HAP-1 (cell line): ENCODE data around the gene SLMAP.
A peak's percentile ranks its signal among the peaks of the same experiment; 100 is the strongest.
"Not testable (repeated sequence)": the region's sequence is repeated elsewhere in the genome, so short reads cannot be mapped to it uniquely, and the experiment has no call there.

Experiments
- DNase-seq, 2 experiments: peaks; one replicate each; pipeline ENCODE4 v3.0.0-alpha.2; 2016 to 2020; ENCODE audit warnings: low spot score in 2 of 2
- H3K27me3 ChIP-seq: fragments of 250-450 bp; sonication (Bioruptor Pico); 2 replicates; pipeline ENCODE4 v1.5.1; 2020; ENCODE audit warnings: low read depth, mild to moderate bottlenecking, moderate library complexity
- H3K36me3 ChIP-seq: fragments of 250-450 bp; sonication (Bioruptor Pico); replicated peaks from 2 replicates; pipeline ENCODE4 v1.5.1; 2020; ENCODE audit warnings: mild to moderate bottlenecking
- H3K4me1 ChIP-seq: fragments of 250-450 bp; sonication (Bioruptor Pico); 2 replicates; pipeline ENCODE4 v1.5.1; 2020; ENCODE audit warnings: mild to moderate bottlenecking
- H3K4me3 ChIP-seq: fragments of 250-450 bp; sonication (Bioruptor Pico); 2 replicates; pipeline ENCODE4 v1.5.1; 2020; ENCODE audit warnings: mild to moderate bottlenecking, moderate library complexity
- H3K9me3 ChIP-seq: fragments of 250-450 bp; sonication (Bioruptor Pico); 2 replicates; pipeline ENCODE4 v1.5.1; 2020; ENCODE audit warnings: mild to moderate bottlenecking, moderate library complexity
- in situ Hi-C: fragments of 300-500 bp; cut with MboI; formaldehyde crosslinking; loops from 3 replicates; pipeline ENCODE4 v1.14.3; 2020; ENCODE audit warnings: low sequenced_read_pairs, inconsistent platforms, mixed read lengths

The SLMAP gene

GRCh38 chr3:57793737-57794187, 37.7 kb downstream of the SLMAP start:
- DNase-seq = no peak
- in situ Hi-C loops = no loop called here
- Histone ChIP-seq H3K4me3 (no peak overlapping the region), H3K9me3 (no peaks in the 10 kb centered on the region), H3K27me3 (no peaks in the 10 kb centered on the region), H3K36me3 (no peaks in the 10 kb centered on the region), H3K4me1 (no peaks in the 10 kb centered on the region; the same call in 1 of the 2 replicates)

- Histone ChIP-seq H3K4me1 (no peaks in the 10 kb centered on the region; the same call in 1 of the 2 replicates), H3K36me3 (no peaks in the 10 kb centered on the region), H3K27me3 (no peaks in the 10 kb centered on the region), H3K4me3 (no peak overlapping the region), H3K9me3 (no peaks in the 10 kb centered on the region)
- no peak for DNase-seq
- in situ Hi-C loops = no loop called here
Observed at GRCh38 chr3:57794501-57794900, 38.4 kb downstream of the SLMAP start.

- Histone ChIP-seq H3K36me3 (no peaks in the 10 kb centered on the region), H3K9me3 (no peaks in the 10 kb centered on the region), H3K4me1 (no peaks in the 10 kb centered on the region; the same call in 1 of the 2 replicates), H3K27me3 (no peaks in the 10 kb centered on the region), H3K4me3 (no peak overlapping the region)
- no peak for DNase-seq
- in situ Hi-C loops = no loop called here
Observed at GRCh38 chr3:57794951-57795350, 38.8 kb downstream of the SLMAP start.

- H3K4me1 ChIP-seq = peaks cover 5% of the 10 kb centered on the region
- no peak for DNase-seq
- no peak overlapping the region for H3K4me3 ChIP-seq
- H3K27me3 ChIP-seq = no peaks in the 10 kb centered on the region
- in situ Hi-C loops = no loop called here
- no peaks in the 10 kb centered on the region for H3K9me3 ChIP-seq
- no peaks in the 10 kb centered on the region for H3K36me3 ChIP-seq
Observed at GRCh38 chr3:57796261-57796660, 40.2 kb downstream of the SLMAP start.

- peaks cover 20% of the 10 kb centered on the region for H3K4me1 ChIP-seq
Observed at GRCh38 chr3:57797701-57798487, 41.8 kb downstream of the SLMAP start.

GRCh38 chr3:57803647-57804081, 47.6 kb downstream of the SLMAP start:
- in situ Hi-C loops = no loop called here
- no peaks in the 10 kb centered on the region for H3K27me3 ChIP-seq
- H3K36me3 ChIP-seq = no peaks in the 10 kb centered on the region
- H3K4me1 ChIP-seq = peaks cover 34% of the 10 kb centered on the region
- peak; percentile 53 to 78 for DNase-seq
- H3K4me3 ChIP-seq = no peak overlapping the region
- H3K9me3 ChIP-seq = no peaks in the 10 kb centered on the region

More at GRCh38 chr3:57797701-57798487, 41.8 kb downstream of the SLMAP start:
- no peak overlapping the region for H3K4me3 ChIP-seq
- H3K27me3 ChIP-seq = no peaks in the 10 kb centered on the region
- DNase-seq = no peak
- in situ Hi-C loops = no loop called here
- H3K9me3 ChIP-seq = no peaks in the 10 kb centered on the region
- H3K36me3 ChIP-seq = no peaks in the 10 kb centered on the region

- H3K4me1 ChIP-seq = peaks cover 34% of the 10 kb centered on the region
- H3K9me3 ChIP-seq = no peaks in the 10 kb centered on the region
- H3K4me3 ChIP-seq = no peak overlapping the region
- H3K36me3 ChIP-seq = no peaks in the 10 kb centered on the region
- in situ Hi-C loops = no loop called here
- no peaks in the 10 kb centered on the region for H3K27me3 ChIP-seq
- no peak for DNase-seq
Observed at GRCh38 chr3:57805266-57805665, 49.2 kb downstream of the SLMAP start.

GRCh38 chr3:57805674-57806073, 49.6 kb downstream of the SLMAP start:
- in situ Hi-C loops = no loop called here
- DNase-seq = no peak

GRCh38 chr3:57806195-57806594, 50.1 kb downstream of the SLMAP start:
- in situ Hi-C loops = not testable (repeated sequence)

More at GRCh38 chr3:57805674-57806073, 49.6 kb downstream of the SLMAP start:
- Histone ChIP-seq H3K9me3 (no peaks in the 10 kb centered on the region), H3K4me3 (no peak overlapping the region), H3K4me1 (peaks cover 34% of the 10 kb centered on the region), H3K27me3 (no peaks in the 10 kb centered on the region), H3K36me3 (no peaks in the 10 kb centered on the region)

GRCh38 chr3:57808961-57809608, 53.0 kb downstream of the SLMAP start:
- no peaks in the 10 kb centered on the region for H3K27me3 ChIP-seq
- no peak overlapping the region for H3K4me3 ChIP-seq
- DNase-seq = no peak
- H3K36me3 ChIP-seq = no peaks in the 10 kb centered on the region; the same call in 1 of the 2 replicates
- H3K4me1 ChIP-seq = peaks cover 3% of the 10 kb centered on the region
- H3K9me3 ChIP-seq = peaks cover 2% of the 10 kb centered on the region; the same call in 1 of the 2 replicates
- in situ Hi-C loops = no loop called here

More at GRCh38 chr3:57806195-57806594, 50.1 kb downstream of the SLMAP start:
- not testable (repeated sequence) for DNase-seq, H3K27me3 ChIP-seq, H3K9me3 ChIP-seq, H3K36me3 ChIP-seq, H3K4me3 ChIP-seq
- H3K4me1 ChIP-seq = peaks cover 30% of the 10 kb centered on the region

- Histone ChIP-seq H3K9me3 (peaks cover 2% of the 10 kb centered on the region; the same call in 1 of the 2 replicates), H3K4me1 (0 out of 2 replicates have a peak, but pooled peaks cover 2% of the 10 kb centered on the region), H3K36me3 (no peaks in the 10 kb centered on the region; the same call in 1 of the 2 replicates), H3K4me3 (no peak overlapping the region), H3K27me3 (no peaks in the 10 kb centered on the region)
- in situ Hi-C loops = no loop called here
- no peak for DNase-seq
Observed at GRCh38 chr3:57809609-57809968, 53.5 kb downstream of the SLMAP start.

- Histone ChIP-seq H3K36me3 (no peaks in the 10 kb centered on the region; the same call in 1 of the 2 replicates), H3K27me3 (no peaks in the 10 kb centered on the region), H3K9me3 (peaks cover 2% of the 10 kb centered on the region; the same call in 1 of the 2 replicates), H3K4me3 (no peak overlapping the region), H3K4me1 (0 out of 2 replicates have a peak, but pooled peaks cover 2% of the 10 kb centered on the region)
- in situ Hi-C loops = no loop called here
- DNase-seq = no peak
Observed at GRCh38 chr3:57810048-57810447, 53.9 kb downstream of the SLMAP start.

- no peaks in the 10 kb centered on the region for H3K27me3 ChIP-seq
- in situ Hi-C loops = no loop called here
- H3K4me3 ChIP-seq = no peak overlapping the region
- 0 out of 2 replicates have a peak, but pooled peaks cover 2% of the 10 kb centered on the region for H3K4me1 ChIP-seq
- no peaks in the 10 kb centered on the region; the same call in 1 of the 2 replicates for H3K36me3 ChIP-seq
- peaks cover 2% of the 10 kb centered on the region; the same call in 1 of the 2 replicates for H3K9me3 ChIP-seq
- DNase-seq = no peak
Observed at GRCh38 chr3:57810471-57811137, 54.5 kb downstream of the SLMAP start.
